UCSD-AML1 (cell line): Measurements from ENCODE around the gene ALPG.
"Not testable (repeated sequence)": the region's sequence is repeated elsewhere in the genome, so short reads cannot be mapped to it uniquely, and the experiment has no call there.

Source experiments
- DNase-seq: peaks from one replicate; lab custom pipeline; 2025; ENCODE audit not compliant: unreplicated experiment; lab: John Stamatoyannopoulos, UW

The ALPG gene

DNA sequence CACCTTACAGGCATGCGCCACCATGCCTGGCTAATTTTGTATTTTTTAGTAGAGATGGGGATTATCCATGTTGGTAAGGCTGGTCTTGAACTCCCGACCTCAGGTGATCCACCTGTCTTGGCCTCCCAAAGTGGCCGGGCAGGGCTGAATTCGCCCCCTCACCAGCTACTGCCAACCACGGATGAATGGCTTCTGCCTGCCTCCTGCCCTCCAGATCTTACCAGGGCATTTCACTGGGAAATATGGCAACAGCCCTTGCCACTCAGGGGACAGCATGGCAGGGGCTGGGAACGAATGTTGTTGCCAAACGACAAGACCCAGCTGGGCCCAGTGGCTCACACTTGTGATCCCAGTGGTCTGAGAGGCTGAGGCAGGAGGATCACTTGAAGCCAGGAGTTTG is 29.9 kb upstream of the ALPG start:
- no peak for DNase-seq

DNA sequence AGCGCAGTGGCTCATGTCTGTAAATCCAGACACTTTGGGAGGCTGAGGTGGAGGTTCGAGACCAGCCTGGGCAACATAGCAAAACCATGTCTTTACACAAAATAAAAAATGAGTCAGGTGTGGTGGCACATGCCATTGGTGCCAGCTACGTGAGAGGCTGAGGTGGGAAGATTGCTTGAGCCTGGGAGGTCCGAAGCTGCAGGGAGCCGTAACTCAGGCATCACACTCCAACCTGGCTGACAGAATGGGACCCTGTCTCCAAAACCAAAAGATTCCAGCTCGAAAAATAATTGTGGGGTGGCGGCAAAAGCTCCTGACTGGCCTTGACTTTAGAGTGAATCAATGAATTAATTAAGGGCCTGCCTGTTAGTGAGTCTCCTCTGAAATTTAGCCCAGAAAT is 29.3 kb upstream of the ALPG start:
- no peak for DNase-seq

DNA sequence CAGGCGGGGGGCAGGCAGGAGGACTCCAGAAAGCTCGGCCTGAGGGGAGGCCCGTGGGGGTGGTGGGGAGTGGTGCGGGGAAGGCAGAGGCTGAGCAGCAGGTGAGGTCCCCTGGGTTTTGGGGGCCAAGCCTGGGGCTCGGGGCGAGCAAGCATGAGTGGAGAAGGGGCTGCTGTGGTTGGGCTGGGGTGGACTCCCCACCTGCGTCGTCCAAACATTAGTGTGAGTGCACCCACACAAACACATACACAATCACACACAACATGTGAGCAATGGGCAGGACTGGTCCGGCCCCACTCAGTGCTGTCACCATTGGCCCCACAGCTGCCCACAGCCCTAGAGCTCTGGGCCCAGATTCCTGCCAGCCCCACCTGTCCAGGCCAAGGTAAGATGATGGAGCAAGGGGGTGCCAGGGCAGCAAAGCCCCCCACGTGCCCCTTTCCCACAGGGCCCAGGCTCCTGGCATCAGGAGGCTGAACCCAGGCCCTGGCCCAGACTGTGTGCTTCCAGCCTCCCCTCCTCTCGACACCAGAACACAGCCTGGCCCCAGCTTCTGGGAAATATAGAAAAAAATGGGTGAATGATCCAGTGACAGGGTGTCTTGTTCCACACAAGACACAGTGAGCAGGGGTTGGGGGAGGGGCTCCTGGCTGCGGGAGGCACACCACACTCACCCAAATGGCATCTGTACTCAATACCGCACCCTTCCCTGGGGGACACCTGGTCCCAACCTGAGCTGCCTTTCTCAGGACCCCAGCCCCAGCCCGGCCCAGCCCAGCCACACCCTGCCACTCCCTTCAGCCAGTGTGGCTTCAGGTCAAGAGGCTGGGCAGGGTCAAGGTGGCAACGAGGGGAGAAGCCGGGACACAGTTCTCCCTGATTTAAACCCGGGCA is 28.6 kb upstream of the ALPG start:
- DNase-seq = no peak

DNA sequence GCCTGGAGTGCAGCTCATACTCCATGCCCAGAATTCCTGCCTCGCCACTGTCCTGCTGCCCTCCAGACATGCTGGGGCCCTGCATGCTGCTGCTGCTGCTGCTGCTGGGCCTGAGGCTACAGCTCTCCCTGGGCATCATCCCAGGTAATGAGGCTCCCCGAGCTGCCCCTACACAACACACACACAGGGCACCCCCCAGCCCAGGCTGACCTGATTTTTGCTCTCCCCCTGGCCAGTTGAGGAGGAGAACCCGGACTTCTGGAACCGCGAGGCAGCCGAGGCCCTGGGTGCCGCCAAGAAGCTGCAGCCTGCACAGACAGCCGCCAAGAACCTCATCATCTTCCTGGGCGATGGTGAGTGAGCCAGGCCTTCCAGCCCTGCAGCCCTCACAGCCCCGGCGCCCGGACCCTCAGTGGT is 27.9 kb upstream of the ALPG start, which contains the start of gene ALPP:
Gene ALPP, plus strand, starts transcription at position 17 of the 417 bp plus-strand sequence. Its CDS starts 52 bp downstream, at position 69.
- not testable (repeated sequence) for DNase-seq

DNA sequence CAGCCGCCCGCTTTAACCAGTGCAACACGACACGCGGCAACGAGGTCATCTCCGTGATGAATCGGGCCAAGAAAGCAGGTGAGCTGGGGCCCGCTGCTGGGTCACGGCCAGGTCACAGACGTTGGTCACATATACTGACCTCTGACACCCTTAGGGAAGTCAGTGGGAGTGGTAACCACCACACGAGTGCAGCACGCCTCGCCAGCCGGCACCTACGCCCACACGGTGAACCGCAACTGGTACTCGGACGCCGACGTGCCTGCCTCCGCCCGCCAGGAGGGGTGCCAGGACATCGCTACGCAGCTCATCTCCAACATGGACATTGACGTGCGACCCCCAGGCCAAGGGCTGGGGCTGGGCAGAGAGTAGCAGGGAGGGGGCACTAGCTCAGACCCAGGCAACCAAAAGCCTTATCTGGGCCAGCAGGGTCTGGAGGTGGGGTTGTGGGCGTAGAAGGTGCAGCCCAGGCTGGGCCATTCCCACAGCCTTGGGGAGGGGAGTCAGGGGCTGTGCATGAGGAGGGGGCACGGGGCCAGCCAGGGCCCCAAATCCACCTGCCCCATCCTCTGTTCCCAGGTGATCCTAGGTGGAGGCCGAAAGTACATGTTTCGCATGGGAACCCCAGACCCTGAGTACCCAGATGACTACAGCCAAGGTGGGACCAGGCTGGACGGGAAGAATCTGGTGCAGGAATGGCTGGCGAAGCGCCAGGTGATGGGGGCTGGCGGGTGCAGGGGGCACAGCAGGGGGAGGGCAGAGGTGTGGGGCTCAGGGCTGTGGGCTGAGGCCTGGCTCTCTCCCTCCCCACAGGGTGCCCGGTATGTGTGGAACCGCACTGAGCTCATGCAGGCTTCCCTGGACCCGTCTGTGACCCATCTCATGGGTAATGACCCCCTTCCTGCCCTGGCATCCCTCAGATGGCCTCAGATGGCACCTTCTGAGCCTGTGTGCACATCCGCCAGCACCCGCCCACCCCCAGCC is 26.7 kb upstream of the ALPG start:
- not testable (repeated sequence) for DNase-seq

DNA sequence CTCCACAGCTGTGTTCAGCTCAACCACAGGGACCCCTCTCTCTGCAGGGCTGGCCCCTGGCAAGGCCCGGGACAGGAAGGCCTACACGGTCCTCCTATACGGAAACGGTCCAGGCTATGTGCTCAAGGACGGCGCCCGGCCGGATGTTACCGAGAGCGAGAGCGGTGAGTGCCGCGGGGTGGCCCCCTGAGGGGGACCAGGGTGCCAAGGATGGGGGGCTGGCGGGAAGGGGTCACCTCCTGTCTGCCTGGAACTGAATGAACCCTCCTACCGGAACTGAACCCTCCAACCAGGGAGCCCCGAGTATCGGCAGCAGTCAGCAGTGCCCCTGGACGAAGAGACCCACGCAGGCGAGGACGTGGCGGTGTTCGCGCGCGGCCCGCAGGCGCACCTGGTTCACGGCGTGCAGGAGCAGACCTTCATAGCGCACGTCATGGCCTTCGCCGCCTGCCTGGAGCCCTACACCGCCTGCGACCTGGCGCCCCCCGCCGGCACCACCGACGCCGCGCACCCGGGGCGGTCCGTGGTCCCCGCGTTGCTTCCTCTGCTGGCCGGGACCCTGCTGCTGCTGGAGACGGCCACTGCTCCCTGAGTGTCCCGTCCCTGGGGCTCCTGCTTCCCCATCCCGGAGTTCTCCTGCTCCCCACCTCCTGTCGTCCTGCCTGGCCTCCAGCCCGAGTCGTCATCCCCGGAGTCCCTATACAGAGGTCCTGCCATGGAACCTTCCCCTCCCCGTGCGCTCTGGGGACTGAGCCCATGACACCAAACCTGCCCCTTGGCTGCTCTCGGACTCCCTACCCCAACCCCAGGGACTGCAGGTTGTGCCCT is 25.2 kb upstream of the ALPG start:
- not testable (repeated sequence) for DNase-seq

DNA sequence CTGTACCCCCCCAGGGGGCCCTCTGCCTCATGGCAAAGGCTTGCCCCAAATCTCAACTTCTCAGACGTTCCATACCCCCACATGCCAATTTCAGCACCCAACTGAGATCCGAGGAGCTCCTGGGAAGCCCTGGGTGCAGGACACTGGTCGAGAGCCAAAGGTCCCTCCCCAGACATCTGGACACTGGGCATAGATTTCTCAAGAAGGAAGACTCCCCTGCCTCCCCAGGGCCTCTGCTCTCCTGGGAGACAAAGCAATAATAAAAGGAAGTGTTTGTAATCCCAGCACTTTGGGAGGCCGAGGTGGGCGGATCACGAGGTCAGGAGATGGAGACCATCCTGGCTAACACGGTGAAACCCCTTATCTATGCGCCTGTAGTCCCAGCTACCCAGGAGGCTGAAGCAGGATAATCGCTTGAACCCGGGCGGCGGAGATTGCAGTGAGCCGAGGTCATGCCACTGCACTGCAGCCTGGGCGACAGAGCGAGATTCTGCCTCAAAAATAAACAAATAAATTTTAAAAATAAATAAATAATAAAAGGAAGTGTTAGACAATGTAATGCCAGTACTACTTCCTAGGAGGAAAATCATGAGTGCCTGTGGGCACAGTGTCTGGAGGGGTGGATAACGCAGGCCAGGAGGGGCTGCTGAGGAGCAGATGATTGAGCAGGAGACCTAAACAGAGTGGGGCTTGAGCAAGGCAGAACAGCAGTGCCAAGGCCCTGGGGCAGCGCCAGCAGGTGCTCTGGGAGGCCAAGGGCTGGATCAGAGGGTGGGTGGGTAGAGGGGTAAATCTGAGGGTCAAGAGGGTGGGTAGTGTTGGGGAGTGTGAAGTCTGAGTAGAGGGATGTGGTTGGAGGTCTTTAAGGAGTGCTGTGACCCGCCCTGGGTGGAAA is 24.1 kb upstream of the ALPG start:
- no peak for DNase-seq

DNA sequence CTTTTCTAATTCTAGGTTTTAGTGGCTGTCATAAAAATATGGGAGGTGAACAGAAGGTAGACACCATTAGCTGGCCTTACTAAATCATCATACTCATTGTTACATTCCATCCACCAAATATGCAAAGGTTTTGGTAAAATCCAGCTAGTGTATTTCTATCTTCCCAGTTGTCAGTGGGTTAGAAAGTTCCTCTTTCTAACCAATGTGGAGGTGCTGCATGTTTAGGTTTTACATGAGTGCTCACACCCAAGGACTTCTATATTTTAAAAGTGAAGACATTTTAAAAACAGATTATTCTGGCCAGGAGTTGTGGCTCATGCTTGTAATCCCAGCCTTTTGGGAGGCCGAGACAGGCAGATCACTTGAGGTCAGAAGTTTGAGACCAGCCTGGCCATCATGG is 22.2 kb upstream of the ALPG start:
- DNase-seq = no peak

DNA sequence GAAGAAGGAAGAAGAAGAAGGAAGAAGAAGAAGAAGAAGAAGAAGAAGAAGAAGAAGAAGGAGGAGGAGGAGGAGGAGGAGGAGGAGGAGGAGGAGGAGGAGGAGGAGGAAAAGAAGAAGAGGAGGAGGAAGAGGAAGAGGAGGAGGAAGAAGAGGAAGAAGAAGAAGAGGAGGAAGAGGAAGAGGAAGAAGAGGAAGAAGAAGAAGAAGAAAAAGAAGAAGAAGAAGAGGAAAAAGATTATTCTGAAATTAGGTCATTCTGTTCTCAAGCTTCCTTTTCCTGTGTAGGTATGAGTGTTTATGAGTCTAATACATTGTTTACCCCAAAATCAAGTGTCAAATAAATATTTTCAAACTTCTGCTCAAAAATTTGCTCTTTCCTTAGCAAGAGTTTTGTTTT is 21.6 kb upstream of the ALPG start:
- DNase-seq = not testable (repeated sequence)

DNA sequence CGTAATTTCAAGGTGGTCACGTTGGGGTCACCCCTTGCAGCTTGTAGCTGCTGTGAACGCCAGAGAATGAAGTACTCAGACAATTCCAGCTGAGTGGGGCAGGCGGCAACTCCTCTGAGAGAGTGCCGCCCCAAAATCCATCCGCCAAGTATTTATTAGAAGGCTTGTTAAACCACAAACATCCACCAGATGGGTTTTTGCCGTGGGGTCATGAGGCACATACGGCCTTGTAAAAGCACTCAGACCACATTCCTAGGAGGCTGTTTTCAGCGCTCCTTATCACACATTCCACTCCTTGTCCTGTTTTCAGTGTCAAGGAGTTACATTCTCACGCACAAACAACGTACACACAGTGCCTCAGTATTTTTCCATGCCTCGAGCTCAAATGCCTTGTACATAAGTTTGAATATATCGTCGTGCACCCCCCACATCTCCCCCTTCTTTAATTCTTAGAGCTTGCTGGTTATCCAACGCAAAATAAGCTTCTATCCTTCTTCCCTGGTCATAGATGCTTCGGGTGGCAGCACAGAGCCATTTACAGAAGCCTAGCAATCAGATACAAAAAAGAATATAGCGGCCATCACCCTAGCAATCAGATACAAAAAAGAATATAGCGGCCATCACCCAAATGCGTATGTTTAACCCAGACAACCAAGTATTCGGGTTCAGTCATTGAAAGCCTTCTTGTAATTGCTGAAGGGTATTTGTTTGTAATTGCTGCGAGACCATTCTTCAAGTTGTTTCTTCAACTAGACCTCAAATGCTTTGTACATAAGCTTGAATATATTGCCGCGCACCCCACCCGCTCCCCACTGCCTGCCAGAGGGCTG is 20.8 kb upstream of the ALPG start:
- no peak for DNase-seq

DNA sequence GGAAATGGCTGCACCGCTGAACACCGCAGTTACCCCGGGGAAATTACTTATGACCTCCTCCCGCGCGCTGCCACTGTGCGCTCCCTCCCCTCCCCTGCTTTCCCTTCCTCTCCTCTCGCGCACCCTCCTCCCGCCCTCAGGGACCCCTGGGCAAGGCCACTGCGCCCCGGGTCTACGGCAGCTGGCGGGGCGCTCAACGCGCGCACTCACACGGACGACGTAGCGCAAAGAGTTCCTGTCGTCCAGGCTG is 20.2 kb upstream of the ALPG start:
- DNase-seq = no peak

DNA sequence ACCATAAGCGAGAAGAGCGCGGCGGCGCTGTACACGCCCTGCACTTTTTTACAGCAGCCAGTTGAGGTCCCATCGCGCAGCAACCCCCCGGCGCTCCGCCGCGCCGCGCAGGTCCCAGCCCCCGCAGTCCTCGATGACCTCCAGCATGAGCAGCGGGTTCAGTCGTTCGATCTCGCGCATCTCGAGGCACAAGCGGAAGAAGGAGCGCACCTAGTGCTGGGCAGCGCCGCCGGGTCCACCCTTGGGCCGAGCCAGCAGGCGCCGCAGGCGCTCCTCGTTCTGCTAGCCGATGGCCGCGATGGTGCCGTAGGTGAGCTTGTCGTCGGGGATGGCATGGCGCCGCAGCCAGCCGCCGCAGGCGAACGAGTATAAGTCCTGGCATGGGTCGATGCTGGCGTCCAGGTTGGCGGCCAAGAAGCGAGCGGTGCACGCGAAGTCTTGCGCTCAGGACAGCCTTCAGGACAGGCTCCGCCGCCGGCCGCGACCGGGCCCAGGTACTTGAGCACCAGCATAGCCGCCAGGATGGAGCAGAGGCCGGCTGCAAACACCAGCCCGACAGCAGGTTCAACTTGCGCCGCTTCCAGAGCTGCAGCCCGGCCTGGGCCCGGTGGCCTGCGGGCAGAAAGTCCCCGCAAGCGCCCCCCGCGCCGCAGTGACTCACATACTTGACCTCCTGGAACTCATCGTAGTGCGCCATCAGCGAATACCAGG is 19.7 kb upstream of the ALPG start:
- no peak for DNase-seq

DNA sequence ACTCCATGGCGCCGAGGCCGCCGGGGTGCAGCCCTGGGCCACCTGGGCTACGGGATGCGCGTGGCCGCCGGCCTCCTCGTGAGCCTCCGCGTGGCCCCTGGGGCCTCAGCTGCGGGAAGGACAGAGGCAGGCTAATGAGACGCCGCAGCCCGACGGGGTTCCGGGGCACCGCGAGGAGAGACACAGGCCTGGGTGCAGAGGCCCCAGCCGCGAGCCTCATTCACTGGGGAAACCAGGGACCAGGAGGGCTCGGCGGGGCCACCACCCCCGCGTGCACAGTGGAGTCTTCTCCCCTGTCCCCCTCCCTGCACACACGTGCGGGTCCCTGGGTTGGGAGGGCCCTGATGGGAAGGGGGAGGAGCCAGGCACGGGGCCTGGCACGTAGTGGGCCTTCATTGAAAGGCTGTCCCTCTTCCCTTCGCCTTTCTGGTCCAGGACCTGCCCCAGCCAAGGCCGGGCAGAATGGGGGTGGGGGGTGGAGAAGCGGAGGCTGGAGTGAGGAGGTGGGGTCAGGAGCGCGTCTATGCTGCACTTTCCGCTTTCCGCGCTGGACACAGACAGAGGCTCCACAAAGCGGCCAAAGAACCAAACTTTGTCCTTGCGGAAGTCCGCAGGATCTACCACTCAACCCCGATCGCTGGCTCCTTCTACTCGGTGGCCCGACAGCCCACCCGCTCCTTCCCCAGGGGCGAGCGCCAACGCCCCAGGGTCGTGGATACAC is 19.0 kb upstream of the ALPG start:
- no peak for DNase-seq

DNA sequence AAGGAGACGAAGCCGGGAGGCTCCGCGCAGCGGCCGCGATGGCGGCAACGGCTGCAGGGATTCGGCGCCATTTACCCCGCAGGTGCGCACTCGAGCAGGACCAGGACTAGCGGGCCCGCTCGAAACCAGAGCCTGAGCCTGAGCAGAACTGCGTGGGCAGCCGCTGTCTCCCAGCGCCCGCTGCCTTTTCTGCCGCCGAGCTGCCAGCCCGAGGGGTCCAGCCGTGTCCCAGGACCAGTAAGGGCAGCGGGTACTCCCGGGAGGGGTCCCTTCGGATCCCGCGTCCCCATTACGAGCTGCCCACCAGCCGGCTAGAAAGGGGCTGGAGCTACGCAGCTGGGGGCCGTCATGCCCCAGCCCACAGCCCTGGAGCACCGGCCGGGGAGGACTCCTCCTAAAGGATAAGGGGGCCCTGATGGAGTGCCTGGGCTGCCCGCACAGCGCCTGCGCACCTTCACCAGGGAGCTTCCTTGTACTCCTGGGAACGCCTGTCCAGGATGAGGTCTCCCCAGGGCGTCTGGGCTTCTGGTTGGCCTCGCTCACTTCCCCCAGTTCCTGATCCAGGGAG is 18.2 kb upstream of the ALPG start:
- DNase-seq = no peak

DNA sequence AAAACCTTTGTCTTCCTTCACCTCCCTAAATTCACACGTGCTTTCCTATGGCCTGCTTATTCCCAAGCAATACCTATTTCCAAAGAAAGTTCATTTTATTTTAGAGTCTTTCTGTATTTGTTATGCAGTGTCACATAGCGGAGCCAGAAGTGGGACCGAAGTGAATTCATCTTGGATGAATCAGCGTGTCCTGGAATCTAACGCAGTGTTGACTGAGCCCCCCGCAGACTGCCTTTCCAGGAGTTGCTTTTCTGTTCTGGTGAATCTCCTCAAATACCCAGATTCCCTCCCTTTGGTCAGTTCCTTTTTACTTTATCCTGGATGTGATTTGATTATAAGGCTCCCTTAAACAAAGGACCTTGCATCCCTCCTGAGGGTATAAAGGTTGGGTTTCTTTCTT is 17.3 kb upstream of the ALPG start:
- DNase-seq = no peak

DNA sequence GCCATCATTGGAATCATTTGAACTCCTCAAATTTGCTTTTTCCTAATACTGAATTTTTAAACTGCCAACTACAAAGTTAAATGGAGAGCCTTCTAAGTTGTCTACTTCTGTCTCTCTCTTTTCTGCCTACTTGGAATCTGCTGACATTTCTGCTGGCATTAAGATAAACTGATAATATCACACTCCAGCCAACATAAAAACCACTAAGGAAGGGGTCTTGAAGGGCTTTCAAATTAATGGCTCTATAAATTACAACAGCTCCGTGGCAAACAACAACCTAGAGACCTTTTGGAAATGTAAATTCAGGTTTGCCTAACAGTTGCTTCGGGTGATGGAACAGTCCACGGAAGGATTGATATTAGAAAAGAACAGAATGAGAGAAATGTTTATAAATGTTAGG is 16.0 kb upstream of the ALPG start:
- DNase-seq = no peak

DNA sequence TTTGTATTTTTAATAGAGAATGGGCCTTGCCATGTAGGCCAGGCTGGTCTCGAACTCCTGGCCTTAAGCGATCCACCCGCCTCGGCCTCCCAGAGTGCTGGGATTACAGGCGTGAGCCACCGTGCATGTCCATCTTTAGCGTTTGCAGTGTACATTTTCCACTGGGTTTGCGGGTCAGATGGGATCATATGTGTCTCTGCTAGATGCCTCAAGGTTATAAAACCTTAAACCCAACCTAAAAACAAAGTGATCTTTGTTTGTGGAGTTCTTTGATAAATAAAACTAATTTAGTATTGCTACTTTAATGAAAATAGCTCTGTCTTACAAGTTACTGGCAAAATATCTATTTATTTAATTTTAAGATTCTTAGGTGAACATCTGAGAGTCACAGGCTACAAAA is 13.1 kb upstream of the ALPG start:
- DNase-seq = no peak

DNA sequence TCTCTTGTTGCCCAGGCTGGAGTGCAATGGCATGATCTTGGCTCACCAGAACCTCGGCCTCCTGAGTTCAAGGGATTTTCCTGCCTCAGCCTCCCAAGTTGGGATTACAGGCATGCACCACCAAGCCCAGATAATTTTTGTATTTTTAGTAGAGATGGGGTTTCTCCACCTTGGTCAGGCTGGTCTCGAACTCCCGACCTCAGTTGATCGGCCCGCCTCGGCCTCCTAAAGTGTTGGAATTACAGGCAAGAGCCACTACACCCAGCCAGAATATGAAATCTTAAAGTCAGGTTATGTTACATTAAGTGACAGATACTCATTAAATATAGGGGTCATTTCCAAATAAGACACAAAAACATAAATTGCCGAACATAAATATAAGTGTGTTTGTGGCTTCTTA is 12.2 kb upstream of the ALPG start:
- not testable (repeated sequence) for DNase-seq
